ENCODE measurements around the gene S100A6.

DNA sequence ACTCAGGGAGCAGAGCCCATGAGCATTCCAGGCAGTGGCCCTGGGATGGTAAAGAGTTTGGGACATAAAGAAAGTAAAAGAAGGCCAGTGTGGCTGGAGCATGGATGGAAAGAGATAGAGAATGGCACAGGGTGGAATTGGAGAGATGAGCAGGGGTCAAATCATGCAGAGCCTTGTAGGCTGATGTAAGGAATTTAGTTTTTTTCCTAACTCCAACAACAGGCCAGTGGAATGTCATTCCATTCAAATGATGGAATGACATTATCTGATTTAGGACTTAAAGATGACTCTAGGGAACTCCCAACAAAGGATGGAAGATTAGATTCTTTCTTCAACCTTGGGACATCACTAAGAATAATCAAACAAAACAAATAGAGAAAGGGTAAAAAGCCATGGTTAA, 42.7 kb upstream of the S100A6 start:
- TF ChIP-seq, protein P1, sequence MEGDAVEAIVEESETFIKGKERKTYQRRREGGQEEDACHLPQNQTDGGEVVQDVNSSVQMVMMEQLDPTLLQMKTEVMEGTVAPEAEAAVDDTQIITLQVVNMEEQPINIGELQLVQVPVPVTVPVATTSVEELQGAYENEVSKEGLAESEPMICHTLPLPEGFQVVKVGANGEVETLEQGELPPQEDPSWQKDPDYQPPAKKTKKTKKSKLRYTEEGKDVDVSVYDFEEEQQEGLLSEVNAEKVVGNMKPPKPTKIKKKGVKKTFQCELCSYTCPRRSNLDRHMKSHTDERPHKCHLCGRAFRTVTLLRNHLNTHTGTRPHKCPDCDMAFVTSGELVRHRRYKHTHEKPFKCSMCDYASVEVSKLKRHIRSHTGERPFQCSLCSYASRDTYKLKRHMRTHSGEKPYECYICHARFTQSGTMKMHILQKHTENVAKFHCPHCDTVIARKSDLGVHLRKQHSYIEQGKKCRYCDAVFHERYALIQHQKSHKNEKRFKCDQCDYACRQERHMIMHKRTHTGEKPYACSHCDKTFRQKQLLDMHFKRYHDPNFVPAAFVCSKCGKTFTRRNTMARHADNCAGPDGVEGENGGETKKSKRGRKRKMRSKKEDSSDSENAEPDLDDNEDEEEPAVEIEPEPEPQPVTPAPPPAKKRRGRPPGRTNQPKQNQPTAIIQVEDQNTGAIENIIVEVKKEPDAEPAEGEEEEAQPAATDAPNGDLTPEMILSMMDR (conservative IDR thresholded peaks at IDR 0.05; ENCODE audit: low read depth, low read length), result no peak
- no peak for TF ChIP-seq EZH2 (IDR thresholded peaks at IDR 0.05; ENCODE audit: borderline replicate concordance, low read depth, low read length, poor library complexity, severe bottlenecking)
